Measurements from ENCODE around the gene ENTHD1.

GRCh38 chr22:39900306-39901227, 7.0 kb upstream of the ENTHD1 start, which contains the start of gene GRAP2:
- TF ChIP-seq SETDB1 (IDR thresholded peaks at IDR 0.05; ENCODE audit: insufficient read length, low read length) (no peak), ZNF354C (tag by site-specific recombination; IDR thresholded peaks at IDR 0.05; ENCODE audit: borderline replicate concordance, low read depth) (no peak), ZNF37A (tag by site-specific recombination; IDR thresholded peaks at IDR 0.05) (no peak), ZNF660 (tag by site-specific recombination; IDR thresholded peaks at IDR 0.05) (no peak), ZNF76 (tag by site-specific recombination; IDR thresholded peaks at IDR 0.05; ENCODE audit: borderline replicate concordance, low read depth) (no peak), ZNF555 (tag by site-specific recombination; conservative IDR thresholded peaks at IDR 0.05) (no peak), CTCF (tag by site-specific recombination; IDR thresholded peaks at IDR 0.05) (no peak), ZNF266 (tag by site-specific recombination; IDR thresholded peaks at IDR 0.05; ENCODE audit: low read depth) (no peak)
- TF ChIP-seq, protein P1, sequence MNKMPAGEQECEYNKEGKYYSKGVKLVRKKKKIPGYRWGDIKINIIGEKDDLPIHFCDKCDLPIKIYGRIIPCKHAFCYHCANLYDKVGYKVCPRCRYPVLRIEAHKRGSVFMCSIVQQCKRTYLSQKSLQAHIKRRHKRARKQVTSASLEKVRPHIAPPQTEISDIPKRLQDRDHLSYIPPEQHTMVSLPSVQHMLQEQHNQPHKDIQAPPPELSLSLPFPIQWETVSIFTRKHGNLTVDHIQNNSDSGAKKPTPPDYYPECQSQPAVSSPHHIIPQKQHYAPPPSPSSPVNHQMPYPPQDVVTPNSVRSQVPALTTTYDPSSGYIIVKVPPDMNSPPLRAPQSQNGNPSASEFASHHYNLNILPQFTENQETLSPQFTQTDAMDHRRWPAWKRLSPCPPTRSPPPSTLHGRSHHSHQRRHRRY (tag by site-specific recombination; IDR thresholded peaks at IDR 0.05): no peak
- TF ChIP-seq, protein P2, sequence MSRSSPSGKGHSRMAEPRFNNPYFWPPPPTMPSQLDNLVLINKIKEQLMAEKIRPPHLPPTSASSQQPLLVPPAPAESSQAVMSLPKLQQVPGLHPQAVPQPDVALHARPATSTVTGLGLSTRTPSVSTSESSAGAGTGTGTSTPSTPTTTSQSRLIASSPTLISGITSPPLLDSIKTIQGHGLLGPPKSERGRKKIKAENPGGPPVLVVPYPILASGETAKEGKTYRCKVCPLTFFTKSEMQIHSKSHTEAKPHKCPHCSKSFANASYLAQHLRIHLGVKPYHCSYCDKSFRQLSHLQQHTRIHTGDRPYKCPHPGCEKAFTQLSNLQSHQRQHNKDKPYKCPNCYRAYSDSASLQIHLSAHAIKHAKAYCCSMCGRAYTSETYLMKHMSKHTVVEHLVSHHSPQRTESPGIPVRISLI (tag by site-specific recombination; IDR thresholded peaks at IDR 0.05): no peak
